ENCODE data around the gene SRSF11.
A peak's percentile ranks its signal among the peaks of the same experiment; 100 is the strongest.

Gene SRSF11

GRCh38 chr1:70220517-70221237, 503 bp upstream of the SRSF11 start:
- no peak for DNase-seq (ENCODE audit: low read depth in 2 of 2)

- DNase-seq (ENCODE audit: low read depth in 2 of 2): no peak
Measured at GRCh38 chr1:70222716-70223235, 1.6 kb downstream of the SRSF11 start.

- no peak for DNase-seq (ENCODE audit: low read depth in 2 of 2)
Measured at GRCh38 chr1:70224954-70225353, 3.8 kb downstream of the SRSF11 start.

- no peak for DNase-seq (ENCODE audit: low read depth in 2 of 2)
Measured at GRCh38 chr1:70227439-70227838, 6.3 kb downstream of the SRSF11 start.

- DNase-seq (ENCODE audit: low read depth in 2 of 2): no peak
Measured at GRCh38 chr1:70228670-70229069, 7.5 kb downstream of the SRSF11 start.

- no peak for DNase-seq (ENCODE audit: low read depth in 2 of 2)
Measured at GRCh38 chr1:70231475-70231874, 10.3 kb downstream of the SRSF11 start.

GRCh38 chr1:70234733-70235132, 13.6 kb downstream of the SRSF11 start:
- no peak for DNase-seq (ENCODE audit: low read depth in 2 of 2)

- DNase-seq (ENCODE audit: low read depth in 2 of 2): no peak
Measured at GRCh38 chr1:70239940-70240339, 18.8 kb downstream of the SRSF11 start.

GRCh38 chr1:70247122-70247521, 25.9 kb downstream of the SRSF11 start:
- no peak for DNase-seq (ENCODE audit: low read depth in 2 of 2)

- no peak for DNase-seq (ENCODE audit: low read depth in 2 of 2)
Measured at GRCh38 chr1:70247768-70248167, 26.6 kb downstream of the SRSF11 start.

- DNase-seq (ENCODE audit: low read depth in 2 of 2): no peak
Measured at GRCh38 chr1:70248729-70249128, 27.5 kb downstream of the SRSF11 start.

GRCh38 chr1:70256664-70257063, 35.5 kb downstream of the SRSF11 start:
- DNase-seq (ENCODE audit: low read depth in 2 of 2): no peak

GRCh38 chr1:70264839-70265238, 43.7 kb downstream of the SRSF11 start:
- no peak for DNase-seq (ENCODE audit: low read depth in 2 of 2)

GRCh38 chr1:70265946-70266345, 44.8 kb downstream of the SRSF11 start:
- DNase-seq (ENCODE audit: low read depth in 2 of 2): no peak

GRCh38 chr1:70277875-70278274, 56.7 kb downstream of the SRSF11 start:
- DNase-seq (ENCODE audit: low read depth in 2 of 2): no peak

- DNase-seq (ENCODE audit: low read depth in 2 of 2): no peak
Measured at GRCh38 chr1:70278710-70279109, 57.5 kb downstream of the SRSF11 start.

GRCh38 chr1:70284366-70284765, 63.2 kb downstream of the SRSF11 start:
- DNase-seq (ENCODE audit: low read depth in 2 of 2): no peak

- DNase-seq (ENCODE audit: low read depth in 2 of 2): no peak
Measured at GRCh38 chr1:70286453-70286852, 65.3 kb downstream of the SRSF11 start.

GRCh38 chr1:70288166-70288565, 67.0 kb downstream of the SRSF11 start:
- no peak for DNase-seq (ENCODE audit: low read depth in 2 of 2)

GRCh38 chr1:70290218-70290617, 69.0 kb downstream of the SRSF11 start:
- DNase-seq (ENCODE audit: low read depth in 2 of 2): peak in 1 of 2 experiments; percentile 1

GRCh38 chr1:70293186-70293843, 72.1 kb downstream of the SRSF11 start:
- DNase-seq (ENCODE audit: low read depth in 2 of 2): no peak

GRCh38 chr1:70295749-70296148, 74.6 kb downstream of the SRSF11 start:
- no peak for DNase-seq (ENCODE audit: low read depth in 2 of 2)

GRCh38 chr1:70299472-70299871, 78.3 kb downstream of the SRSF11 start:
- no peak for DNase-seq (ENCODE audit: low read depth in 2 of 2)
